Osteocyte (in vitro differentiated cells): Measurements from ENCODE around the gene DHRS12. TPM values are rescaled to one million over a fixed set of nuclear protein-coding genes. Genes with fewer than 3 reads are reported as not detected.
A peak's percentile ranks its signal among the peaks of the same experiment; 100 is the strongest.

Experiments
- DNase-seq: peaks from one replicate; pipeline ENCODE4 v3.0.0; 2021; ENCODE audit warnings: mixed read lengths; ENCODE audit not compliant: unreplicated experiment; ENCODE audit errors: extremely low spot score
- H3K27ac Mint-ChIP-seq: one replicate; pipeline ENCODE4 v1.8.0; 2021; ENCODE audit warnings: mild to moderate bottlenecking, mixed read lengths; ENCODE audit not compliant: unreplicated experiment
- H3K27me3 Mint-ChIP-seq: one replicate; pipeline ENCODE4 v1.8.0; 2021; ENCODE audit warnings: mixed read lengths; ENCODE audit not compliant: unreplicated experiment
- H3K36me3 Mint-ChIP-seq: one replicate; pipeline ENCODE4 v1.8.0; 2021; ENCODE audit warnings: mixed read lengths; ENCODE audit not compliant: unreplicated experiment
- H3K4me1 Mint-ChIP-seq: one replicate; pipeline ENCODE4 v1.8.0; 2021; ENCODE audit warnings: mixed read lengths; ENCODE audit not compliant: unreplicated experiment
- H3K4me3 Mint-ChIP-seq: one replicate; pipeline ENCODE4 v1.8.0; 2021; ENCODE audit warnings: mild to moderate bottlenecking, moderate library complexity, mixed read lengths; ENCODE audit not compliant: unreplicated experiment
- H3K9me3 Mint-ChIP-seq: one replicate; pipeline ENCODE4 v1.8.0; 2021; ENCODE audit warnings: mixed read lengths; ENCODE audit not compliant: unreplicated experiment
- CTCF ChIP-seq: fragments of 200-600 bp; sonication (generic); IDR thresholded peaks from 2 replicates; pipeline ENCODE4 v1.5.0; 2021; ENCODE audit warnings: antibody characterized with exemption, mild to moderate bottlenecking, moderate library complexity
- total RNA-seq: library from RNA; stranded (reverse); gene quantifications from 2 replicates; pipeline ENCODE4 v1.2.1, GENCODE V29; 2021

DHRS12 gene
- total RNA-seq, 1 donor from 2014 or later: 9.2 TPM

- DNase-seq: peak; percentile 60
- TF ChIP-seq CTCF: no peak
- Mint-ChIP-seq H3K27me3 (no peaks in the 10 kb centered on the region), H3K27ac (no peak overlapping the region), H3K36me3 (peaks cover 10% of the 10 kb centered on the region), H3K9me3 (no peaks in the 10 kb centered on the region), H3K4me1 (no peaks in the 10 kb centered on the region), H3K4me3 (no peak overlapping the region)
Observed at GRCh38 chr13:51770160-51770559, 33.8 kb downstream of the DHRS12 start.

- DNase-seq: peak; percentile 57
- peaks cover 10% of the 10 kb centered on the region for H3K36me3 Mint-ChIP-seq
- H3K9me3 Mint-ChIP-seq: no peaks in the 10 kb centered on the region
- H3K27ac Mint-ChIP-seq: no peak overlapping the region
- no peaks in the 10 kb centered on the region for H3K27me3 Mint-ChIP-seq
- no peak overlapping the region for H3K4me3 Mint-ChIP-seq
- TF ChIP-seq CTCF: no peak
- H3K4me1 Mint-ChIP-seq: peaks cover 4% of the 10 kb centered on the region
Observed at GRCh38 chr13:51769455-51770127, 34.4 kb downstream of the DHRS12 start.

- peak; percentile 78 for DNase-seq
- H3K4me3 Mint-ChIP-seq: no peak overlapping the region
- H3K27me3 Mint-ChIP-seq: no peaks in the 10 kb centered on the region
- TF ChIP-seq CTCF: no peak
- H3K36me3 Mint-ChIP-seq: peaks cover 10% of the 10 kb centered on the region
- H3K9me3 Mint-ChIP-seq: no peaks in the 10 kb centered on the region
- peaks cover 10% of the 10 kb centered on the region for H3K4me1 Mint-ChIP-seq
- no peak overlapping the region for H3K27ac Mint-ChIP-seq
Observed at GRCh38 chr13:51768976-51769375, 35.0 kb downstream of the DHRS12 start.

GRCh38 chr13:51768378-51768921 lies 35.5 kb downstream of the DHRS12 start:
- H3K36me3 Mint-ChIP-seq: peaks cover 10% of the 10 kb centered on the region
- H3K4me3 Mint-ChIP-seq: no peak overlapping the region
- H3K9me3 Mint-ChIP-seq: no peaks in the 10 kb centered on the region
- H3K27me3 Mint-ChIP-seq: no peaks in the 10 kb centered on the region
- H3K27ac Mint-ChIP-seq: no peak overlapping the region
- H3K4me1 Mint-ChIP-seq: peaks cover 11% of the 10 kb centered on the region
- no peak for TF ChIP-seq CTCF
- peak; percentile 74 for DNase-seq

GRCh38 chr13:51767100-51767499 lies 36.9 kb downstream of the DHRS12 start:
- H3K36me3 Mint-ChIP-seq: peaks cover 18% of the 10 kb centered on the region
- no peak for TF ChIP-seq CTCF
- no peak overlapping the region for H3K27ac Mint-ChIP-seq
- H3K4me1 Mint-ChIP-seq: peaks cover 11% of the 10 kb centered on the region
- DNase-seq: peak; percentile 65
- H3K4me3 Mint-ChIP-seq: no peak overlapping the region
- H3K9me3 Mint-ChIP-seq: no peaks in the 10 kb centered on the region
- H3K27me3 Mint-ChIP-seq: no peaks in the 10 kb centered on the region
